Panc1 (cell line): ENCODE measurements around the gene C2orf42. TPM values are rescaled to one million over a fixed set of nuclear protein-coding genes. Genes with fewer than 3 reads are reported as not detected.

Source experiments
- ATAC-seq: fragments of 200-7000 bp; cut with Tn5 transposase; 2 replicates; pipeline ENCODE4 v1.9.1; 2020; ENCODE audit warnings: mild to moderate bottlenecking, moderate library complexity
- BruUV-seq: library from RNA; stranded (reverse); fragments of 400-500 nt; replicated peaks from 2 replicates; lab custom pipeline; 2021; lab: Mats Ljungman, UMichigan
- CTCF ChIA-PET: fragments of 300-600 bp; sonication (Branson Sonifier 250); formaldehyde crosslinking; loops from one replicate; lab custom pipeline; 2022; ENCODE audit warnings: antibody characterized with exemption; lab: Charles Lee
- POLR2A ChIA-PET: fragments of 300-600 bp; sonication (Branson Sonifier 250); formaldehyde crosslinking; loops from one replicate; lab custom pipeline; 2022; ENCODE audit warnings: antibody characterized with exemption; lab: Charles Lee
- DNase-seq: peaks from one replicate; pipeline ENCODE4 v3.0.0-alpha.2; 2010; ENCODE audit warnings: low read depth, low spot score
- H3K27ac ChIP-seq: 2 replicates; pipeline ENCODE4 v1.5.1; 2011; ENCODE audit warnings: mild to moderate bottlenecking, low read length, inconsistent platforms
- H3K27me3 ChIP-seq: fragments of 200-500 bp; sonication (Bioruptor generic); 2 replicates; pipeline ENCODE4 v1.6.0; 2014; ENCODE audit warnings: low read length, inconsistent platforms; ENCODE audit not compliant: control insufficient read depth, insufficient read depth
- H3K36me3 ChIP-seq: fragments of 200-500 bp; sonication (Bioruptor generic); 2 replicates; pipeline ENCODE4 v1.5.1; 2014; ENCODE audit warnings: inconsistent platforms, mild to moderate bottlenecking, low read length, moderate library complexity; ENCODE audit not compliant: control insufficient read depth, insufficient read depth
- H3K4me1 ChIP-seq: 2 replicates; pipeline ENCODE4 v1.5.1; 2011; ENCODE audit warnings: inconsistent platforms, mild to moderate bottlenecking, low read length, moderate library complexity; ENCODE audit not compliant: control insufficient read depth, insufficient read depth
- H3K4me3 ChIP-seq, 2 experiments: 2 replicates each; pipeline ENCODE4 v1.5.1; 2011 to 2012; ENCODE audit warnings: low read depth in 2 of 2, low read length in 2 of 2, mild to moderate bottlenecking in 2 of 2, inconsistent platforms in 1 of 2, moderate library complexity in 1 of 2
- H3K9me3 ChIP-seq: fragments of 200-500 bp; sonication (Bioruptor generic); 2 replicates; pipeline ENCODE4 v1.5.1; 2014; ENCODE audit warnings: low read depth, mild to moderate bottlenecking, inconsistent platforms, low read length, moderate library complexity; ENCODE audit not compliant: control insufficient read depth, insufficient read depth
- CTCF ChIP-seq: fragments of 450-650 bp; IDR thresholded peaks from 2 replicates; pipeline ENCODE4 v1.5.1; 2017; ENCODE audit warnings: mild to moderate bottlenecking
- POLR2AphosphoS5 ChIP-seq: IDR thresholded peaks from 2 replicates; pipeline ENCODE4 v1.6.1; 2012; ENCODE audit warnings: mild to moderate bottlenecking, low read depth, low read length, moderate library complexity
- REST ChIP-seq, 2 experiments: IDR thresholded peaks; 2 replicates each; pipeline ENCODE4 v1.6.1; 2011 to 2012; ENCODE audit warnings: low read depth in 2 of 2, control low read depth in 1 of 2, low read length in 1 of 2, mild to moderate bottlenecking in 1 of 2, moderate library complexity in 1 of 2; ENCODE audit not compliant: insufficient read depth in 1 of 2
- SIN3A ChIP-seq: IDR thresholded peaks from 2 replicates; pipeline ENCODE4 v1.6.1; 2012; ENCODE audit warnings: low read depth, mild to moderate bottlenecking, low read length, moderate library complexity, borderline replicate concordance; ENCODE audit not compliant: insufficient read depth
- TCF7L2 ChIP-seq: IDR thresholded peaks from 2 replicates; pipeline ENCODE4 v1.6.1; 2011; ENCODE audit warnings: mild to moderate bottlenecking, low read depth, low read length, inconsistent platforms
- in situ Hi-C: cut with HindIII; loops from 2 replicates; pipeline ENCODE4 v1.10.0; 2016; ENCODE audit warnings: low sequenced_read_pairs, low pct_unique_long_range_greater_than_20kb
- intact Hi-C: fragments of 100-400 bp; cut with micrococcal nuclease; formaldehyde crosslinking; loops from one replicate; pipeline ENCODE4 v1.10.0; 2022; ENCODE audit not compliant: unreplicated experiment
- total RNA-seq: library from RNA; stranded (reverse); gene quantifications from one replicate; pipeline ENCODE4 v1.2.1, GENCODE V29; 2021; ENCODE audit not compliant: unreplicated experiment

C2orf42 gene
- total RNA-seq, 1 experiment from 2014 or later, result 15.4 TPM

- BruUV-seq, result no TSS peak
- CTCF ChIA-PET, result no interaction called here
These were observed 13.6 kb upstream of the C2orf42 start for GRCh38 chr2:70204452-70204851.

GRCh38 chr2:70203086-70203485, 12.3 kb upstream of the C2orf42 start:
- DNase-seq (no peak), ATAC-seq (peak; percentile 35; the same call in 1 of the 2 replicates)
- no peaks in the 10 kb centered on the region for H3K9me3 ChIP-seq
- in situ Hi-C loops, result no loop called here
- BruUV-seq, result TSS peak; percentile 31
- H3K36me3 ChIP-seq, result no peaks in the 10 kb centered on the region
- H3K4me3 ChIP-seq, result no peak overlapping the region
- ChIA-PET CTCF (no interaction called here), POLR2A (no interaction called here)
- H3K27ac ChIP-seq, result no peak overlapping the region
- TF ChIP-seq REST (IDR thresholded peaks at IDR 0.05; ENCODE audit: insufficient read depth in 1 of 2, low read depth in 2 of 2, low read length in 1 of 2), result no peak
- TF ChIP-seq POLR2AphosphoS5, result 0 out of 2 replicates have a peak, but pooled peaks have one; percentile 38
- no peak for TF ChIP-seq SIN3A
- no peak for TF ChIP-seq CTCF
- TF ChIP-seq TCF7L2, result no peak
- intact Hi-C loops, result no loop called here
- H3K4me1 ChIP-seq, result no peaks in the 10 kb centered on the region
- no peaks in the 10 kb centered on the region for H3K27me3 ChIP-seq

More at GRCh38 chr2:70204452-70204851, 13.6 kb upstream of the C2orf42 start:
- DNase-seq (no peak), ATAC-seq (no peak)
- TF ChIP-seq CTCF, result no peak
- TF ChIP-seq POLR2AphosphoS5, result no peak
- no peak for TF ChIP-seq SIN3A
- no peak for TF ChIP-seq TCF7L2
- no peak for TF ChIP-seq REST (IDR thresholded peaks at IDR 0.05; ENCODE audit: insufficient read depth in 1 of 2, low read depth in 2 of 2, low read length in 1 of 2)
- in situ Hi-C loops, result no loop called here
- Histone ChIP-seq H3K4me3 (no peak overlapping the region), H3K36me3 (no peaks in the 10 kb centered on the region), H3K4me1 (no peaks in the 10 kb centered on the region), H3K27ac (no peak overlapping the region), H3K27me3 (no peaks in the 10 kb centered on the region), H3K9me3 (no peaks in the 10 kb centered on the region)
- intact Hi-C loops, result no loop called here
- POLR2A ChIA-PET, result no interaction called here
